Ecto neural progenitor cell (in vitro differentiated cells): ENCODE data around the gene RAPGEF5.

ENCODE experiments used
- DNase-seq: peaks from one replicate; pipeline ENCODE4 v3.0.0-alpha.2; 2018; ENCODE audit warnings: low spot score

RAPGEF5 gene

GRCh38 chr7:22348379-22348778, 8.6 kb downstream of the RAPGEF5 start:
- DNase-seq, result no peak

- no peak for DNase-seq
These were observed 10.4 kb downstream of the RAPGEF5 start for GRCh38 chr7:22346383-22347107.

GRCh38 chr7:22344655-22345054, 12.3 kb downstream of the RAPGEF5 start:
- no peak for DNase-seq

- no peak for DNase-seq
These were observed 13.3 kb downstream of the RAPGEF5 start for GRCh38 chr7:22343612-22344011.

- no peak for DNase-seq
These were observed 13.9 kb downstream of the RAPGEF5 start for GRCh38 chr7:22343071-22343470.

- no peak for DNase-seq
These were observed 17.1 kb downstream of the RAPGEF5 start for GRCh38 chr7:22339725-22340390.

GRCh38 chr7:22338877-22339276, 18.1 kb downstream of the RAPGEF5 start:
- no peak for DNase-seq

- no peak for DNase-seq
These were observed 18.5 kb downstream of the RAPGEF5 start for GRCh38 chr7:22338411-22338810.

- DNase-seq, result no peak
These were observed 23.2 kb downstream of the RAPGEF5 start for GRCh38 chr7:22333680-22334141.

- no peak for DNase-seq
These were observed 24.5 kb downstream of the RAPGEF5 start for GRCh38 chr7:22332461-22332870.

GRCh38 chr7:22331704-22332103, 25.2 kb downstream of the RAPGEF5 start:
- DNase-seq, result no peak

GRCh38 chr7:22330903-22331302, 26.1 kb downstream of the RAPGEF5 start:
- no peak for DNase-seq

- DNase-seq, result no peak
These were observed 27.0 kb downstream of the RAPGEF5 start for GRCh38 chr7:22329816-22330524.

GRCh38 chr7:22326181-22326580, 30.8 kb downstream of the RAPGEF5 start:
- no peak for DNase-seq

GRCh38 chr7:22325671-22326070, 31.3 kb downstream of the RAPGEF5 start:
- no peak for DNase-seq

- DNase-seq, result no peak
These were observed 33.2 kb downstream of the RAPGEF5 start for GRCh38 chr7:22323714-22324113.

- DNase-seq, result no peak
These were observed 36.5 kb downstream of the RAPGEF5 start for GRCh38 chr7:22320416-22320815.

GRCh38 chr7:22319424-22320403, 37.2 kb downstream of the RAPGEF5 start:
- no peak for DNase-seq

- DNase-seq, result no peak
These were observed 38.6 kb downstream of the RAPGEF5 start for GRCh38 chr7:22318376-22318775.

- DNase-seq, result no peak
These were observed 39.3 kb downstream of the RAPGEF5 start for GRCh38 chr7:22317632-22318031.

GRCh38 chr7:22316914-22317313, 40.0 kb downstream of the RAPGEF5 start:
- no peak for DNase-seq

GRCh38 chr7:22307816-22308215, 49.1 kb downstream of the RAPGEF5 start:
- no peak for DNase-seq
